Activated CD4-positive, alpha-beta T cell treated with anti-CD3 and anti-CD28 coated beads, Interleukin-2, amount 50 U/mL, for 48 hours (primary cell): ENCODE results near the gene PNLIPRP1.

ENCODE experiments used
- DNase-seq, 2 experiments: peaks; one replicate each; pipeline ENCODE4 v3.0.0-alpha.2; 2020

The PNLIPRP1 gene

DNA sequence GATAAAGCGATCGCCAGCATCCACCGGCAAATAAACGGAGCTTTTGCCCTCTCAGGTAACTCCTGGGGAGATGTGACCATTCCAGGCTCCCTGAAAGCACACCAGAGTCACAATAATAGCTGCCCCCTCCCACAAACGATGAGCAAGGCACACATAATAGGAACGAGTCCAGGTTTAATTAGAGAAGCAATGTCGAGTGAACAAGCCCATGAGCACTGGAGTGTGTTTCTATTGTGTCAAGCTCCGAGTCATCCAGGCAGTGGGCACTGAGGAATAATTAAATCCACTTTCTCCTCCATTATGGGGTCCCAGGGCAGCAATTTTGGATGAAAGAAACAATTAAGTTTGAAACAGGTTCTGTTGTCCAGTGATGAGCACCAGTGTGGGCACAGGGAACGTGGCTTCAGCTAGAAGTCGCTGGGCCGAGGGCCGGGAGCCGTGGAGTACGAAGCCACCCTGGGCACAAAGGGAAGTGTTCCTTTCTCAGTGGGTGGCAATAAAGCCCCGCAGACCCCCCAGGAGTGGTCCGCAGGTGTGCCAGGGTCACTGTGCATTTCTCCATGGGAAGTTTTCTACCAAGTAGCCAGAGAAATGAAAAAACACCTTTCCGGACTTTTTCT, 41.9 kb downstream of the PNLIPRP1 start:
- DNase-seq: no peak

DNA sequence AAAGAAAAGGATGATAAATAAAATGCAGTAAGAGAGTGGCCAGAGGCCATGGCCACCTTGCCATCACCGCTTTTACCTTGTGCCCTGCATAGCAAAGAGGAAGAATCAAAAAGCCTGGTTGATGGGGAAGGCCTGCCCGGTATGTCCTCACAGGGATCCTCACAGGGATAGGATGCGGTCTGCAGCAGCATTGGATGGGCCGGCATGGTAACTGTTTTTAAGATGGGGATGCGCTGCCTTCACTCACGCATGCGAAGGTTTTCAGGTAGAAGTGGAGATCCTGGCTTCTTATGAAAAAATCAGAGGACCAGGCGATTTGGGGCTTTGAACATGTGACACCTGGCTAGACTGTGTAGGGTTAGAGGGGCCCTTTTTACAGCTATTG, 42.4 kb downstream of the PNLIPRP1 start:
- DNase-seq: no peak

DNA sequence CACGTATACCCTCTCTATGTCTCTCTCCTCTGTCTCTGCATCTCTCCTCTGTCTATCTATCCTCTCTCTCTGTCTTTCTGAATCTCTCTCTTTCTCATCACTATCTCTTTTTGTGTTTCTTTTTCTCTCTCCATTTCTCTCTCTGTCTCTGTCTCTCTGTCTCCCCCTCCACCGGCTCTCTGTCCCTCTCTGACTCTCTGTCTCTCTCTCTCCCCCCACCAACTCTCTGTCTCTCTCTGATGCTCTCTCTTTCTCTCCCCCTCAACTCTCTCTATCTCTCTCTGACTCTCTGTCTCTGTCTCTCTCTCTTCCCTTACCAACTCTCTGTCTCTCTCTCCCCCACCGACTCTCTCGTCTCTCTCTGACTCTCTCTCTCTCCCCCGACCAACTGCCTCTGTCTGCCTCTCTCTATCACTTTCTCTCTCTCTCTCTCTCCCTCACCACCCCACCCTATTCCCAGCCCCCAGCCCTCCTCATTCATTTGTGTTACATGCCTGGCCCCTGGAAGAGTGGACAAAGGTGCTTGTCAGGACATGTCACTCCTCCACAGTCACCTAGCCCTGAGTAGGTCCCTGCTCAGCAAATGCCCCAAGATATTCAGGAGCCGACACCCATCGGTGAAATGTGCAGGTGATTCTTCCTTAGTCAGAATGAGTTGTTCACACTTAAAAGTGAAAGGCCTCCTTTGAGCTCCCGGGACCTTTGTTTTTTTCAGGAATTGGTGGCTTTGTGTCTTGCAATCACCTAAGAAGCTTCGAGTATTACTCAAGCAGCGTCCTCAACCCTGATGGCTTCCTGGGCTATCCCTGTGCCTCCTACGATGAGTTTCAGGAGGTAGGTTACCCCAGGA, 43.6 kb downstream of the PNLIPRP1 start:
- no peak for DNase-seq

DNA sequence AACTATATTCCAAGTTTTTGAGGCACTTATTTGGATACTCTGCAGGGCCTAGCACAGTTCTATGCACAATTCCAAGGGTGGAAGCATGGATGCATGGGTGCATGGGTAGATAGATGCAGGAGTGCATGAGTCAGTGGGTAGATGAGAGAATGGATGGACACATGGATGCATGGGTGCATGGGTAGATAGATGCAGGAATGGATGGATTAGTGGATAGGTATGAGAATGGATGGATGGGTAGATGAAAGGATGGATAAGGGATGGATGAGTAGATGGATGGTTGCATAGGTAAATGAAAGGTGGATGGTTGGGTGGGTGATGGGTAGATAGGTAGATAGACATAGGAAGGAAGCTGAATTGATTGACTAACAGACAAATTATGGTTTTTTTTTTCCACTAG, 45.6 kb downstream of the PNLIPRP1 start:
- no peak for DNase-seq

DNA sequence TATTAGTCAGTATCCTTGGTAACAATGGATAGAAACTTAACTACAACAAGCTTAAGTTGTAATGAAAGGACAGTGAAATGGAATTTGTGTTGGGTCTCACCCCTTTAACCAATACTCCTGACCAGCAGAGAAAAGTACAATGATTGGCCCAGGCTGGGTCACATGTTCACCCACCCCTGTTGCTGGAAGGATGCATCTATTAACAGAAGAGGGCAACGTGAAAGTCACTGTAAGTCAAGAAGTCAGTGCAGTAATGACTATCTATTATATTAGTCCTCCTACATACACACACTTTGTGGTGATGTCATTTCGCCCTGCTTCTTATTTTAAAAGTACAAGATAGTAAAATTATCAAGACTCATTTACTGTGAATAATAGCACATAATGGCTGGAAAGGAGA, 46.2 kb downstream of the PNLIPRP1 start:
- DNase-seq: no peak

DNA sequence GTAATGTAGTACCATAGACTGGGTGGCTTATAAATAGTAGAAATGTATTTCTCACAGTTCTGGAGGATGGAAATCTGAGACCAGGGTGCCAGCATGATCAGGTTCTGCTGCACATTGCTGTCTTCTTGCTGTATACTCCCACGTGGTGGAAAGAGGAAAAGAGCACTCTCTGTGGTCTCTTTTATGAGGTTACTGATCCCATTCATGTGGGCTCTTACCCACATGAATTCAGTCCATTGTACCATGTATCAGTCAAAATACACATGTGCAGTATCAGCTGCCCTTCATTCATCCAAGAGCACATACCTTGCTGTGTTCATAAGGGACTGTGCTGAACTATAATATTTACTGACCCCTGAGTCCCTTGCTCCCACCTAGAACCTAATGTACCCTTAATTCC, 47.1 kb downstream of the PNLIPRP1 start:
- DNase-seq: no peak

DNA sequence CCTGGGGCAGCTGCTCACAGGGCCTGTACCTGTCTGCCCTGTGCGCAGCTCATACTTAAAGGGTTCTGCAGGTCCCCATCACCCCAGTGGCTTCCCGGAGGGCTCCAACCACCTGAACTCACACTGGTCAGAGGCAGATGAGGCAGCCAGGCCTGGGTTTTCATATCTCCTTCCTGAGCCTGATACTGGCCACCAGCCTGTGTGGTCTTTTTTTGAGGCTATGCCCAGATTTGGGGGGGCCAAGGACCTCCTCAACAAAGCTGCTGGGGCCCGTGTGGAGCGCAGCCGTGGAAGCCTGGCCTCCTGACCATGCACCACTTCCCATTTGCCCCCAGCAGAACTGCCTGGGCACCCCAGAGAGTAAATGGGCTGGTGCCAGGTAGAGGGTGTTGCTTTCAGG, 55.7 kb downstream of the PNLIPRP1 start:
- no peak for DNase-seq

DNA sequence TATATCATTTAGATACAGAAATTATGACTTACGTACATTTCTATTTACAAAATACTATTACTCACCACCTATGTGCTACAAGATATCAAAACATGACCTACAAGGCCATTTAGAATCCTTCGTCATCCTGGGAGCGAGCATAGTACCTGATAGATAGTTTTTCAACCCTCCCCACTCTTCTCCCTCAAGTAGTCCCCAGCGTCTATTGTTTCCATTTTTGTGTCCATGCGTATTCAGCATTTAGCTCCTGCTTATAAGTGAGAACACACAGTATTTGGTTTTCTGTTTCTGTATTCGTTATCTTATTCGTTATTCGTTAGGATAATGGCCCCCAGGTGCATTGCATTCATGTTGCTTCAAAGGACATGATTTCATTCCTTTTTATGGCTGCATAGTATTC, 58.1 kb downstream of the PNLIPRP1 start:
- no peak for DNase-seq

DNA sequence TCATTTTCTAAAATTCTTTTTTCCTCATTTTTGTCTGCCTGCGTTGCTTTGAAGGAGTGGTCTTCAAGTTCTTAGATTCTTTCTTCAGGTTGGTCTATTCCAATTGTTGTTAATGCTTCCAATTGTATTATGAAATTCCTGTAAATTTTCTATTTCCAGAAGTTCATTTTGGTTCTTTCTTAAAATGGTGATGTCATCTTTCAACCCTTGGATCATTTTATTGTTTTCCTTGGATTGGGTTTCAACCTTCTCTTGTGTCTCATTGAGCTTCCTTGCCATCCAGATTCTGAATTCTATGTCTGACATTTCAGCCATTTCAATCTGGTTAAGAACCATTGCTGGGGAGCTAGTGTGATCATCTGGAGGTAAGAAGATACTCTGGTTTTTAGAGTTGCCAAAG, 63.1 kb downstream of the PNLIPRP1 start:
- DNase-seq: no peak

DNA sequence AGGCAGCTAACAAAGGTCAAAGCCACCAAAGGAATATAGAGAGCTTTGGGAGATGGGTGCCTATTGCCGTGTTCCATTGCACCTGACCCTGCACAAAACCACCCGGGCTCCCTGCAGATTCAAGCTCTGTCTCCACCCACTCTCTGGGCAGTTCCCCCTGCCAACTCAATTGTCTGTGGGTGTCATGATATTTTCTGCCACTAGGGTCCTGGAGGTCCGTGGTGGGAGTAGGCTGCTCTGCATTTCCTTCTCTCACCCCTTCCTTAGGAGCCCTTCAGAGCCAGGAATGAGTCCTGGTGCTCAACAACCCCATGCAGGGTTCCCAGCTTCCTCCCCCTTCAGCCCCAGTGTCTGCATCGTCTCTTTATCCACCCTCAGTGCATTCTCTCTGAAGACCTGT, 64.1 kb downstream of the PNLIPRP1 start:
- DNase-seq: no peak

DNA sequence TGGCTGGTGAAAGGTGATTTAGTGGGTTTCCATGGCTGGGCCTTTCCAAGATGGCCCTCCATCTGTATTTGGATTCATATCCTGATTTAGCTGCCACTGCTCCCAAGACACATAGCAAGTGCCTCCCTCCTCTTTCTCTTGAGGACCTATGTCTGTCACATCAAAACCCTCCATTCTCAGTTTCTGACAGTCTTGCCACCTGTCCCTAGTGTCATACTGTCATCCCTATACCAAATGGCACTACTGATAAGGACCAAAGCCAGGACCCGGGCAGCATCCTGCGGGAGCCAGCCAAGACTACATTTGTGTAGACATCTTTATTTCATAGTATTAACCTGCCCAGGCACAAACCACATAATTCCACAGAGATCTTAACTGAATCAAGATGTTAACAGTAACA, 64.8 kb downstream of the PNLIPRP1 start:
- DNase-seq: no peak

DNA sequence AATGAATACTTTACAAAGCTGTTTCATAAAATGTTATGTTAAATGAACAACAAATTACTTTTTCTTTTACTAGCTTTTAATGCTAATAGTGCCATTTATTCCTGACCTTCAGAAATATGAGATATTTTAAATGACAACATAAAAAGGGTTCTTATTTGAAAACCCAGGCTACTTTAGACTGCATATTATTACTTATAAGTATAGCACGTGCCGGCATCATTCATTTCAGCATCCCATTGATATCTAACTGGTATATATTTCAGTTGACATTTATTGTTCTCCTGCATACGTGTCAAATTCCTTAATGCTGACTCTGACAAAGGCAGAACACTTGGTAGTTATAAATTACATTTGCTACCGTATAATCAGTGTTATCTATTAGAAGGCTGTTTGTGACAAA, 65.3 kb downstream of the PNLIPRP1 start:
- no peak for DNase-seq

DNA sequence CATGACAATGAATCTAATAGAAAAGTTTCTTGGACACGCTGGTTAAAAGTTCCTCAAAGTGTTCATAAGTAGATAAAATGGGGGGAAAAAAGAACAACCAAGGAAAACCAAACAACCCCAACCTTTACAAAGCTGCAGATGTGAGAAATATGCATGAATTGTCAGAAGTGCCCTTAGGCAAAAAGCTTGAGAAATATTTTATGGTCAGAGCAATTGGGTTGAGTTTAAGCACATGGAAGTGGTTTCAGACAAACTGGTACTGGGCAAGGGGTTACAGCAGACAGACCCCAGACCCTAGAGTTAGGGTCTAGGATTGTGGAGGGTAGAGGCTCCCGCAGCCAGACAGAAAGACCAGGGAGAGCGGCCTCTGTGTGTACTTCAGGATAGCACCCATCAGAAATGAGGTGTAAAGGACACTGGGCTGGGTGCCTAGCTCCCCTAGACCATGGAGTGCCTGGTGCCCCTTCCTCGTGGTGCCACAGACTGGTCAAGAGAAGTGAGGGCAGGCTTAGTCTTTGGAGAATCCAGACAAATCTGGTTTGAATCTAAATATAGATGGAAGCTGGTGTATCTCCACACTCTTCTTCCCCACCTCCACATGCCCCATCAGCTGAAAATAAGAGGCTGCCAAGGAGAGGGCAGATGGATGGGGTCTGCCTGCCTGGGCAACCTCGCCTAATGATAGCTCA, 67.2 kb downstream of the PNLIPRP1 start:
- DNase-seq: no peak
